Activated T-cell treated with anti-CD3 and anti-CD28 coated beads, Interleukin-2, amount 50 U/mL, for 72 hours (primary cell): Measurements from ENCODE around the gene PIP5K1B. TPM values are rescaled to one million over a fixed set of nuclear protein-coding genes. Genes with fewer than 3 reads are reported as not detected.

Experiments
- ATAC-seq, 2 donors: fragments of 150-1000 bp; cut with Tn5 transposase; replicated peaks in 1 of 2; 2 replicates each; pipeline ENCODE4 v1.10.0; 2021; ENCODE audit warnings: moderate library complexity in 2 of 2, mild to moderate bottlenecking in 1 of 2
- DNase-seq, 2 donors: peaks; one replicate each; pipeline ENCODE4 v3.0.0; 2021 to 2022; ENCODE audit warnings: mixed read lengths in 1 of 2
- H3K27ac Mint-ChIP-seq: one replicate; pipeline ENCODE4 v1.8.0; 2022; ENCODE audit warnings: mild to moderate bottlenecking, moderate library complexity, mixed read lengths
- H3K27me3 Mint-ChIP-seq: one replicate; pipeline ENCODE4 v1.8.0; 2022; ENCODE audit warnings: low read depth, mixed read lengths
- H3K36me3 Mint-ChIP-seq, 2 donors: one replicate each; pipeline ENCODE4 v1.8.0; 2022; ENCODE audit warnings: mixed read lengths in 2 of 2, mild to moderate bottlenecking in 1 of 2; ENCODE audit not compliant: insufficient read depth in 2 of 2
- H3K4me1 Mint-ChIP-seq: one replicate; pipeline ENCODE4 v1.8.0; 2022; ENCODE audit warnings: low read depth, mixed read lengths
- H3K4me3 Mint-ChIP-seq, 2 donors: one replicate each; pipeline ENCODE4 v1.8.0; 2022; ENCODE audit warnings: mild to moderate bottlenecking in 2 of 2, mixed read lengths in 2 of 2, moderate library complexity in 2 of 2
- H3K9me3 Mint-ChIP-seq, 2 donors: one replicate each; pipeline ENCODE4 v1.8.0; 2022; ENCODE audit warnings: mixed read lengths in 2 of 2
- total RNA-seq, 2 donors: library from RNA; stranded (reverse); gene quantifications; one replicate each; pipeline ENCODE4 v1.2.3, GENCODE V29; 2022

Gene PIP5K1B
- total RNA-seq, 2 donors from 2014 or later, result 2.5 to 2.8 TPM

GRCh38 chr9:68749135-68749534 is 44.1 kb downstream of the PIP5K1B start:
- DNase-seq (no peak), ATAC-seq (no peak)
- H3K27me3 Mint-ChIP-seq, result peaks cover 10% of the 10 kb centered on the region
- H3K36me3 Mint-ChIP-seq, result no peaks in the 10 kb centered on the region
- no peaks in the 10 kb centered on the region for H3K9me3 Mint-ChIP-seq
- no peak overlapping the region for H3K4me3 Mint-ChIP-seq
- no peak overlapping the region for H3K27ac Mint-ChIP-seq
- peaks cover 6% of the 10 kb centered on the region for H3K4me1 Mint-ChIP-seq

DNA sequence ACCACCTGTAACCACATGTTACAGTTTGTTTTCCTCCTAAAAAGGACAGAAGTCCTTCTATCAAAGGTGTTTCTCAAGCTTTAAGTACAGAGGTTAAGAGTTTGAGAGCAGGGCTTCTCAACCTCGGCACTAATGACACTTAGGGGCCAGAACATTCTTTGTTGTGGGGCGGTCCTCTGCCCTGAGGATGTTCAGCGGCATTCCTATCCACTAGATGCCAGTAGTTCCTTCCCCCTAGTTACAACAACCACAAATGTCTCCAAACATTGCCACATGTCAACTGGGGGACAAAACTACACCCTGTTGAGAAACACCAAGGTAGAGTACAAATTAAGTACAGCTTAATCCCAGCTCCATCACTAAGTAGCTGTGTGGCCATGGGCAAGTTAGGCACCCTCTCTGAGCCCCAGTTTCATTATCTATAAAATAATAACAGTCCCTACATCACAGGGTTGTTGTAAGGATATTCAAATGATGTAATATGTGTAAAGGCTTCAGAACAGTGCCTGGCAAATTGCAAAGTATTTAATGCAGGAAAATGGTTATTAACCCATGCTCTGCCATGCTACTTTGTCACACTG is 44.6 kb downstream of the PIP5K1B start:
- ATAC-seq, result peak in 1 of 2 donors; percentile 89
- Mint-ChIP-seq H3K4me1 (peaks cover 3% of the 10 kb centered on the region), H3K9me3 (no peaks in the 10 kb centered on the region), H3K27me3 (peaks cover 10% of the 10 kb centered on the region), H3K36me3 (no peaks in the 10 kb centered on the region), H3K4me3 (no peak overlapping the region), H3K27ac (no peak overlapping the region)
- peak in 1 of 2 donors; percentile 38 for DNase-seq

DNA sequence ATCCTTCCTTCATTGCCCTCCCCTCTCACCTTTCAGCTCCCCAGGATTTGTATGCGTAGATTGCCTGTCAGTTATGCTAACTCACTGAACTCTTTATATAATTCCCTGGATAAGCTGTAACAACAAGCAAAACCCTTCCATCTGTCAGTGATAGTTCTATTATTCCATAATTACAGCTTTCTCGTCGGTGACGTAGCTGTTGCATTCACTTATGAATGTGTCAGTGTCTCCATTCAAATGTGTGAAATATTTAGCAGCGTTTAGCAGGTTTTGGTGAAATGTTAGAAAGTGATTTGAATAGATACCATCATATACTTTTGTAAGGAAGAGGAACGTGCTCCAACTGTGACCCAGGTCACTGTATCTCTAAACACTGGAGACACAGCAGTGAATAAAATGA is 45.2 kb downstream of the PIP5K1B start:
- no peaks in the 10 kb centered on the region for H3K4me1 Mint-ChIP-seq
- no peaks in the 10 kb centered on the region for H3K36me3 Mint-ChIP-seq
- DNase-seq (no peak), ATAC-seq (no peak)
- peaks cover 15% of the 10 kb centered on the region for H3K27me3 Mint-ChIP-seq
- no peaks in the 10 kb centered on the region for H3K9me3 Mint-ChIP-seq
- H3K4me3 Mint-ChIP-seq, result no peak overlapping the region
- no peak overlapping the region for H3K27ac Mint-ChIP-seq

DNA sequence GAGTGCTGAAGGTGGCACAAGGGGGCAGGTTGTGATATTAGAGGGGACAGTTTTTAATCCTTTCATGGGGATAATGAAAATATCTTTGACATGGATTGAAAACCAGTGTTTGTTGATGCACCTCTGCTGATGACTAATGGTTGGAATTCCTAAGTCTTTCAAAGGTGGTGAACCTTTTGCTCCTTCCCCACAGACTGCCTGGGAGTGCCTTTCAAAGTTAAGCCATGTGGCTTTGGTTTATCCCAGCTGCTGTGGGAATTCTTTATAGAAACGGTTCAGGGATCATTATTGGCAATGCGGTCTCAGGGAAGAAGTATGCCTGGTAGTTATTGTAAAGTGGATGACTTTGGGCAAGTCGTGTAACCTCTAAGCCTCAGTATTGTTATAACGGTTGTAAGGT is 45.7 kb downstream of the PIP5K1B start:
- Mint-ChIP-seq H3K9me3 (no peaks in the 10 kb centered on the region), H3K27ac (no peak overlapping the region), H3K4me1 (no peaks in the 10 kb centered on the region), H3K36me3 (no peaks in the 10 kb centered on the region), H3K27me3 (peaks cover 15% of the 10 kb centered on the region), H3K4me3 (no peak overlapping the region)
- DNase-seq (no peak), ATAC-seq (no peak)

DNA sequence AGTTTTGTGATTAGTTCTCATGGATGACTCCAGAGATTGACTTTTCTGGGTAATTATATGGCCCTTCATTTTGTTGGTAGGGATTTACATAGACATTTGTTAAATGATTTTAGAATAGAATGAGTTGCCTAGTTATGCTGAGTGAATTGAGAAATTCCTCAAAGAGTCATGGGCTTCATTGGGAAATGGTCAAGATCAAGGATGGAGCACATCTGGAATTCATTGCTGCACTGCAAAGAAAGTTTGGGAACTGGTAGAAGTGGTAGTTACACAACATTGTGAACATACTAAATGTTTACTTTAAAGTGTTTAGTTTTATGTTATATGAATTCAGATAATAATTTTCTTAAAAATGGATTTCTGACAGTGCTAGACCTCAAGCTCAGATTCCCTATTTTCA is 46.5 kb downstream of the PIP5K1B start:
- ATAC-seq, result no peak
- no peak for DNase-seq
- Mint-ChIP-seq H3K27me3 (peaks cover 15% of the 10 kb centered on the region), H3K27ac (no peak overlapping the region), H3K9me3 (no peaks in the 10 kb centered on the region), H3K36me3 (no peaks in the 10 kb centered on the region), H3K4me3 (no peak overlapping the region), H3K4me1 (no peaks in the 10 kb centered on the region)

DNA sequence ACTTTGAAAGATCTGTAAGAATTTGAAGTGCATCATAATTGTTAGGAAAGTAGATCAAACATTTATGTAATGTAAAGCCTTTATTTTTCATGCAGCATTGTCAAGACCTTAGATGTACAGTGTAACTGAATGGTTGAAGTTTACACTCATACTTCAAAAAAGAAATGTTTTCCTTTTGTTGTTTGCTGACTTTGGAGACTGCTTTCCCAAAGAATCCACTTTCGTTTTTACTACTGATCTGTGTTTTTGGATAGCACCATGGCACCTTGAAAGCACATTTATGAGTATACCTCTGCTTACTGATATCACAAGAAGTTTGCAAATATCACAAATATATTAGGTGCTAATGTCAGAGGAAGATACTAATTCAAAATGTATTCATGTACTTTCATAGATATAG is 50.0 kb downstream of the PIP5K1B start:
- no peak overlapping the region for H3K27ac Mint-ChIP-seq
- peaks cover 4 to 8% of the 10 kb centered on the region in 2 donors for H3K9me3 Mint-ChIP-seq
- ATAC-seq, result no peak

DNA sequence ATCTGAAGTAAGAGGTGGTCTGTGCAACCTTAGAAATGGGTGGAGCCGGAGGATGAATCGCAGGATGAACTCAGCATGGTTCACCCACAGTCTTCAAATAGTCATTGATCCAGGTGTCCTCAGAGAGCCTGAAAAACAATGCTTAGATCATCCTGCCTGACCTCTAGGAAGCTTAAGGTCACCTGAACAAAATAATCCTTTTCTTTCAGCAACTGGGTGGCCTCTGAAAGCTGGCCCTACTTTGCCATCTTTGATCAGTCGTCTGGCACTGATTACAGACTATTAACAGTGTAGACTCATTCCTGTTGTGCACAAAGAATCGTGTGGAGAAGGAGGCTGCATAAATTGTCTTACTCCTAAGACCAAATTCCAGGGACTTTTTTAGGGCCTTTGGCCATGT is 50.7 kb downstream of the PIP5K1B start:
- no peak for ATAC-seq
- Mint-ChIP-seq H3K27ac (no peak overlapping the region), H3K4me3 (no peak overlapping the region), H3K27me3 (peaks cover 28% of the 10 kb centered on the region), H3K4me1 (no peaks in the 10 kb centered on the region), H3K36me3 (peaks cover 0 to 12% of the 10 kb centered on the region in 2 donors), H3K9me3 (peaks cover 4 to 8% of the 10 kb centered on the region in 2 donors)
- no peak for DNase-seq

More for the DNA sequence above, 50.0 kb downstream of the PIP5K1B start:
- H3K4me1 Mint-ChIP-seq, result no peaks in the 10 kb centered on the region
- no peak for DNase-seq
- H3K4me3 Mint-ChIP-seq, result no peak overlapping the region
- H3K27me3 Mint-ChIP-seq, result peaks cover 33% of the 10 kb centered on the region
- peaks cover 0 to 12% of the 10 kb centered on the region in 2 donors for H3K36me3 Mint-ChIP-seq

DNA sequence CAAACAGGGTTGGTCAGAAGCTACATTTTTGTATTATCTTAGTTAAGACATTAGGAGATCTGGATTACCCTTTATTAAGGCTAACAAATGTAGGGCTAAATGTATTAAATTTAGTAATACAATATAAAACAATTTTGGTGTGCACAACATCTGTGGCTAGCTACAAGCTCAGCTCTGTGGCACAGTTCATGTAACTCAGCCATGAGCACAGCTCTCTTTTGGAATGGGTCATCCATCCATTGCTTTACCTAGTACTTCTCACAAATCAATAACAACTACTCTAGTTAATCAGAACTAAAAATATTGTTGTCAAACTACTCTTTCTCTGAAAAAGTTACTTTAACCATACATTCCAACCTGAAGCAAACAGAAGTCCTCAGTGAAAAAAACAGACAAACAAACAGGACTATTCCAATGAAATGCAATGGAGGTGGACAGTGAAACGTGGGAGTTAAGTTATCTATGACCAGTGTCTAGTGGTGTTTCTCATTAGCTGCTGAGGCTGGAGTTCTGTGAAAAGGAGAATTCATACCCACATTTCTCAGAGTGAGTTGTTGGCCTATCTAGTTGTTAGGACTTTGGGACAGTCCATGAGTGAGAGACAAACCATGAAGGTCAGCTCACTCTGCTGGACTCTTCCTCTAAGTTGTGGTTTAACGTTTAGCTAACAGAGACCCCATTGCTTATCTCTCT is 55.1 kb downstream of the PIP5K1B start:
- Mint-ChIP-seq H3K4me1 (peaks cover 4% of the 10 kb centered on the region), H3K36me3 (peaks cover 0 to 12% of the 10 kb centered on the region in 2 donors), H3K27ac (no peak overlapping the region), H3K4me3 (no peak overlapping the region), H3K9me3 (peaks cover 4 to 8% of the 10 kb centered on the region in 2 donors), H3K27me3 (peaks cover 26% of the 10 kb centered on the region)
- no peak for ATAC-seq
- DNase-seq, result no peak

- Mint-ChIP-seq H3K9me3 (peaks cover 4 to 8% of the 10 kb centered on the region in 2 donors), H3K36me3 (peaks cover 0 to 12% of the 10 kb centered on the region in 2 donors), H3K27ac (no peak overlapping the region), H3K4me3 (no peak overlapping the region), H3K4me1 (peaks cover 4% of the 10 kb centered on the region), H3K27me3 (peaks cover 28% of the 10 kb centered on the region)
- DNase-seq (no peak), ATAC-seq (no peak)
Observed at GRCh38 chr9:68760674-68761333, 55.8 kb downstream of the PIP5K1B start.

- H3K4me3 Mint-ChIP-seq, result no peak overlapping the region
- DNase-seq (no peak), ATAC-seq (no peak)
- peaks cover 0 to 12% of the 10 kb centered on the region in 2 donors for H3K36me3 Mint-ChIP-seq
- H3K4me1 Mint-ChIP-seq, result peaks cover 4% of the 10 kb centered on the region
- peaks cover 4 to 8% of the 10 kb centered on the region in 2 donors for H3K9me3 Mint-ChIP-seq
- H3K27ac Mint-ChIP-seq, result no peak overlapping the region
- peaks cover 30% of the 10 kb centered on the region for H3K27me3 Mint-ChIP-seq
Observed at GRCh38 chr9:68762570-68762969, 57.5 kb downstream of the PIP5K1B start.

GRCh38 chr9:68763104-68763503 is 58.1 kb downstream of the PIP5K1B start:
- Mint-ChIP-seq H3K27ac (no peak overlapping the region), H3K9me3 (peaks cover 4 to 6% of the 10 kb centered on the region in 2 donors), H3K4me1 (peaks cover 4% of the 10 kb centered on the region), H3K36me3 (peaks cover 0 to 10% of the 10 kb centered on the region in 2 donors), H3K4me3 (no peak overlapping the region), H3K27me3 (peaks cover 26% of the 10 kb centered on the region)
- no peak for ATAC-seq
- no peak for DNase-seq

GRCh38 chr9:68768619-68769018 is 63.6 kb downstream of the PIP5K1B start:
- Mint-ChIP-seq H3K4me3 (no peak overlapping the region), H3K36me3 (no peaks in the 10 kb centered on the region), H3K9me3 (no peaks in the 10 kb centered on the region), H3K27me3 (peaks cover 10% of the 10 kb centered on the region), H3K4me1 (no peaks in the 10 kb centered on the region), H3K27ac (no peak overlapping the region)
- DNase-seq (no peak), ATAC-seq (no peak)

- H3K27me3 Mint-ChIP-seq, result peaks cover 10% of the 10 kb centered on the region
- no peaks in the 10 kb centered on the region for H3K4me1 Mint-ChIP-seq
- H3K9me3 Mint-ChIP-seq, result no peaks in the 10 kb centered on the region
- ATAC-seq, result no peak
- no peak overlapping the region for H3K27ac Mint-ChIP-seq
- no peak overlapping the region for H3K4me3 Mint-ChIP-seq
- no peaks in the 10 kb centered on the region for H3K36me3 Mint-ChIP-seq
- no peak for DNase-seq
Observed at GRCh38 chr9:68769852-68770251, 64.8 kb downstream of the PIP5K1B start.
